ENCODE data around the gene HTRA1. TPM values are rescaled to one million over a fixed set of nuclear protein-coding genes. Genes with fewer than 3 reads are reported as not detected.
A peak's percentile ranks its signal among the peaks of the same experiment; 100 is the strongest.

HTRA1 gene
- total and polyA plus RNA-seq, 2 donors from 2014 or later = 86.0 to 345 TPM

DNA sequence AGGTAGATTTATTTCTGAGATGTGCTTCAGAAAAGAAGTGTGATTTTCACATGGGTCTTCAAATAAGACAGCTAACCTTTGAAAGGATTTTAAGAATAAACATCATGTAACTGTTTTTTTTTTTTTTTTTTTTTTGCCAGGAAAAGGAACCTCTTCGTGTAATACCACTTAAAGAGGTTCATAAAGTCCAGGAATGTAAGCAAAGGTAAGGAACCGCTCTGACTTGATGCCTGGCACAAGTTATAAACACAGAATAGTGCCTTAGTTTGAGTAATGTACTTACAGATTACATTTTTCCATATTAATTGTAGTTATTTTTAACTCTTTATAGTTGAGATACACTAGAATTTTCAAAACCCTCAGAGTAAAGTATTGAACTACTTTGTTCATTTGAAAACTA is 37.3 kb upstream of the HTRA1 start:
- Histone ChIP-seq H3K4me3 (ENCODE audit: low read length in 3 of 3) (no peak overlapping the region), H3K36me3 (ENCODE audit: control insufficient read depth in 2 of 3, insufficient read depth in 3 of 3, low read length in 3 of 3) (peaks cover 0 to 24% (median 7%) of the 10 kb centered on the region in 3 donors), H3K27me3 (ENCODE audit: control insufficient read depth, insufficient read depth, low read length) (no peaks in the 10 kb centered on the region), H3K4me1 (ENCODE audit: control insufficient read depth in 2 of 3, insufficient read depth in 2 of 3, low read depth in 1 of 3, low read length in 3 of 3) (no peaks in the 10 kb centered on the region), H3K27ac (ENCODE audit: low read depth in 2 of 2, low read length in 2 of 2) (no peak overlapping the region), H3K9me3 (ENCODE audit: control insufficient read depth in 2 of 3, insufficient read depth in 1 of 3, low read length in 3 of 3) (no peaks in the 10 kb centered on the region), H3K9ac (ENCODE audit: low read length in 3 of 3) (no peak overlapping the region)
- TF ChIP-seq, protein P1, sequence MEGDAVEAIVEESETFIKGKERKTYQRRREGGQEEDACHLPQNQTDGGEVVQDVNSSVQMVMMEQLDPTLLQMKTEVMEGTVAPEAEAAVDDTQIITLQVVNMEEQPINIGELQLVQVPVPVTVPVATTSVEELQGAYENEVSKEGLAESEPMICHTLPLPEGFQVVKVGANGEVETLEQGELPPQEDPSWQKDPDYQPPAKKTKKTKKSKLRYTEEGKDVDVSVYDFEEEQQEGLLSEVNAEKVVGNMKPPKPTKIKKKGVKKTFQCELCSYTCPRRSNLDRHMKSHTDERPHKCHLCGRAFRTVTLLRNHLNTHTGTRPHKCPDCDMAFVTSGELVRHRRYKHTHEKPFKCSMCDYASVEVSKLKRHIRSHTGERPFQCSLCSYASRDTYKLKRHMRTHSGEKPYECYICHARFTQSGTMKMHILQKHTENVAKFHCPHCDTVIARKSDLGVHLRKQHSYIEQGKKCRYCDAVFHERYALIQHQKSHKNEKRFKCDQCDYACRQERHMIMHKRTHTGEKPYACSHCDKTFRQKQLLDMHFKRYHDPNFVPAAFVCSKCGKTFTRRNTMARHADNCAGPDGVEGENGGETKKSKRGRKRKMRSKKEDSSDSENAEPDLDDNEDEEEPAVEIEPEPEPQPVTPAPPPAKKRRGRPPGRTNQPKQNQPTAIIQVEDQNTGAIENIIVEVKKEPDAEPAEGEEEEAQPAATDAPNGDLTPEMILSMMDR (IDR thresholded peaks at IDR 0.05; ENCODE audit: borderline replicate concordance, extremely low read depth, insufficient read depth) = no peak
- intact Hi-C loops (cut with DNase I) = no loop called here
- DNase-seq = no peak
- no peak for FAIRE-seq

DNA sequence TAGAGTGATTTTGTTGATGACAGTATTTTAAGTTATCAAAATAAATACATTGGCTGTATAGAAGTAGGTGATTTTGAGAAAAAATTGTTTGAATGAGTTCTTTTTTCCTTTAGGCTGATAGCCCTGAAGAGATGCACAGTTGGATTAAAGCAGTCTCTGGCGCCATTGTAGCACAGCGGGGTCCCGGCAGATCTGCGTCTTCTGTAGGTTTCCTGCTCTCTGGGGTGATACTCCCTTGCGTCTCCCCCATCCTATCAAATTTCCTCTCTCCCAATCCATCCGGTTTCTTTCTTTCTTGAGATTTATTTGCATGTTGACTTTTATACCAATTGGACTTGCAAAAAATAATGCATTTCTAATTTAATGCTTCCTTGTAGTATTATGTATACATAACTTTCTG is 34.5 kb upstream of the HTRA1 start:
- Histone ChIP-seq H3K36me3 (ENCODE audit: control insufficient read depth in 2 of 3, insufficient read depth in 3 of 3, low read length in 3 of 3) (peaks cover 0 to 21% (median 14%) of the 10 kb centered on the region in 3 donors), H3K9me3 (ENCODE audit: control insufficient read depth in 2 of 3, insufficient read depth in 1 of 3, low read length in 3 of 3) (no peaks in the 10 kb centered on the region), H3K27ac (ENCODE audit: low read depth in 2 of 2, low read length in 2 of 2) (no peak overlapping the region), H3K9ac (ENCODE audit: low read length in 3 of 3) (no peak overlapping the region), H3K4me3 (ENCODE audit: low read length in 3 of 3) (no peak overlapping the region), H3K27me3 (ENCODE audit: control insufficient read depth, insufficient read depth, low read length) (no peaks in the 10 kb centered on the region), H3K4me1 (ENCODE audit: control insufficient read depth in 2 of 3, insufficient read depth in 2 of 3, low read depth in 1 of 3, low read length in 3 of 3) (peaks cover 0 to 5% (median 0%) of the 10 kb centered on the region in 3 donors)
- DNase-seq = peak in 2 of 5 donors; percentile 29 to 43
- intact Hi-C loops (cut with DNase I) = no loop called here
- TF ChIP-seq, protein P1 (IDR thresholded peaks at IDR 0.05; ENCODE audit: borderline replicate concordance, extremely low read depth, insufficient read depth) = no peak
- no peak for FAIRE-seq

- H3K36me3 ChIP-seq (ENCODE audit: control insufficient read depth in 2 of 3, insufficient read depth in 3 of 3, low read length in 3 of 3) = peaks cover 0 to 20% (median 14%) of the 10 kb centered on the region in 3 donors
- no peak overlapping the region for H3K4me3 ChIP-seq (ENCODE audit: low read length in 3 of 3)
- intact Hi-C loops (cut with DNase I) = no loop called here
- H3K27ac ChIP-seq (ENCODE audit: low read depth in 2 of 2, low read length in 2 of 2) = no peak overlapping the region
- H3K9me3 ChIP-seq (ENCODE audit: control insufficient read depth in 2 of 3, insufficient read depth in 1 of 3, low read length in 3 of 3) = no peaks in the 10 kb centered on the region
- H3K27me3 ChIP-seq (ENCODE audit: control insufficient read depth, insufficient read depth, low read length) = no peaks in the 10 kb centered on the region
- peaks cover 0 to 5% (median 0%) of the 10 kb centered on the region in 3 donors for H3K4me1 ChIP-seq (ENCODE audit: control insufficient read depth in 2 of 3, insufficient read depth in 2 of 3, low read depth in 1 of 3, low read length in 3 of 3)
- FAIRE-seq (no peak), DNase-seq (peak in 1 of 5 donors; percentile 17)
- TF ChIP-seq, protein P1 (IDR thresholded peaks at IDR 0.05; ENCODE audit: borderline replicate concordance, extremely low read depth, insufficient read depth) = no peak
- no peak overlapping the region for H3K9ac ChIP-seq (ENCODE audit: low read length in 3 of 3)
Observed at GRCh38 chr10:122427280-122427679, 34.1 kb upstream of the HTRA1 start.

Data from kidney (tissue), 14 donors.